Lower leg skin (tissue), 3 donors: ENCODE measurements around the gene KLF1.

ENCODE experiments used
- CTCF ChIP-seq, 3 donors: fragments of 450-650 bp; IDR thresholded peaks; one replicate each; pipeline ENCODE4 v1.5.1; 2016; ENCODE audit warnings: antibody characterized with exemption in 3 of 3, mild to moderate bottlenecking in 3 of 3, moderate library complexity in 2 of 3
- POLR2A ChIP-seq, 2 donors: fragments of 450-650 bp; IDR thresholded peaks; one replicate each; pipeline ENCODE4 v1.6.1; 2016 to 2017; ENCODE audit warnings: antibody characterized with exemption in 2 of 2, mild to moderate bottlenecking in 1 of 2, moderate library complexity in 1 of 2

- TF ChIP-seq CTCF (IDR thresholded peaks at IDR 0.05), result no peak
- no peak for TF ChIP-seq POLR2A (IDR thresholded peaks at IDR 0.05)
These were observed 1.0 kb downstream of the KLF1 start for GRCh38 chr19:12885749-12886650.
